ENCODE data around the gene SLC15A3.

GRCh38 chr11:60982184-60982583 lies 30.2 kb upstream of the SLC15A3 start:
- TF ChIP-seq, protein P1, sequence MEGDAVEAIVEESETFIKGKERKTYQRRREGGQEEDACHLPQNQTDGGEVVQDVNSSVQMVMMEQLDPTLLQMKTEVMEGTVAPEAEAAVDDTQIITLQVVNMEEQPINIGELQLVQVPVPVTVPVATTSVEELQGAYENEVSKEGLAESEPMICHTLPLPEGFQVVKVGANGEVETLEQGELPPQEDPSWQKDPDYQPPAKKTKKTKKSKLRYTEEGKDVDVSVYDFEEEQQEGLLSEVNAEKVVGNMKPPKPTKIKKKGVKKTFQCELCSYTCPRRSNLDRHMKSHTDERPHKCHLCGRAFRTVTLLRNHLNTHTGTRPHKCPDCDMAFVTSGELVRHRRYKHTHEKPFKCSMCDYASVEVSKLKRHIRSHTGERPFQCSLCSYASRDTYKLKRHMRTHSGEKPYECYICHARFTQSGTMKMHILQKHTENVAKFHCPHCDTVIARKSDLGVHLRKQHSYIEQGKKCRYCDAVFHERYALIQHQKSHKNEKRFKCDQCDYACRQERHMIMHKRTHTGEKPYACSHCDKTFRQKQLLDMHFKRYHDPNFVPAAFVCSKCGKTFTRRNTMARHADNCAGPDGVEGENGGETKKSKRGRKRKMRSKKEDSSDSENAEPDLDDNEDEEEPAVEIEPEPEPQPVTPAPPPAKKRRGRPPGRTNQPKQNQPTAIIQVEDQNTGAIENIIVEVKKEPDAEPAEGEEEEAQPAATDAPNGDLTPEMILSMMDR (IDR thresholded peaks at IDR 0.05) = no peak
- no peak for TF ChIP-seq POLR2AphosphoS5 (IDR thresholded peaks at IDR 0.05; ENCODE audit: low read depth, low read length)
- no peak for TF ChIP-seq CHD2 (IDR thresholded peaks at IDR 0.05; ENCODE audit: low read length, partially characterized antibody)
- no peak for TF ChIP-seq JUND (IDR thresholded peaks at IDR 0.05)
- TF ChIP-seq REST (IDR thresholded peaks at IDR 0.05; ENCODE audit: low read depth, low read length) = no peak
- TF ChIP-seq RAD21 (IDR thresholded peaks at IDR 0.05; ENCODE audit: low read length) = no peak
- TF ChIP-seq, protein P2, sequence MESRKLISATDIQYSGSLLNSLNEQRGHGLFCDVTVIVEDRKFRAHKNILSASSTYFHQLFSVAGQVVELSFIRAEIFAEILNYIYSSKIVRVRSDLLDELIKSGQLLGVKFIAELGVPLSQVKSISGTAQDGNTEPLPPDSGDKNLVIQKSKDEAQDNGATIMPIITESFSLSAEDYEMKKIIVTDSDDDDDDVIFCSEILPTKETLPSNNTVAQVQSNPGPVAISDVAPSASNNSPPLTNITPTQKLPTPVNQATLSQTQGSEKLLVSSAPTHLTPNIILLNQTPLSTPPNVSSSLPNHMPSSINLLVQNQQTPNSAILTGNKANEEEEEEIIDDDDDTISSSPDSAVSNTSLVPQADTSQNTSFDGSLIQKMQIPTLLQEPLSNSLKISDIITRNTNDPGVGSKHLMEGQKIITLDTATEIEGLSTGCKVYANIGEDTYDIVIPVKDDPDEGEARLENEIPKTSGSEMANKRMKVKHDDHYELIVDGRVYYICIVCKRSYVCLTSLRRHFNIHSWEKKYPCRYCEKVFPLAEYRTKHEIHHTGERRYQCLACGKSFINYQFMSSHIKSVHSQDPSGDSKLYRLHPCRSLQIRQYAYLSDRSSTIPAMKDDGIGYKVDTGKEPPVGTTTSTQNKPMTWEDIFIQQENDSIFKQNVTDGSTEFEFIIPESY (IDR thresholded peaks at IDR 0.05; ENCODE audit: borderline replicate concordance, low read depth) = no peak
- no peak for TF ChIP-seq TCF12 (IDR thresholded peaks at IDR 0.05)
- TF ChIP-seq, protein P3, sequence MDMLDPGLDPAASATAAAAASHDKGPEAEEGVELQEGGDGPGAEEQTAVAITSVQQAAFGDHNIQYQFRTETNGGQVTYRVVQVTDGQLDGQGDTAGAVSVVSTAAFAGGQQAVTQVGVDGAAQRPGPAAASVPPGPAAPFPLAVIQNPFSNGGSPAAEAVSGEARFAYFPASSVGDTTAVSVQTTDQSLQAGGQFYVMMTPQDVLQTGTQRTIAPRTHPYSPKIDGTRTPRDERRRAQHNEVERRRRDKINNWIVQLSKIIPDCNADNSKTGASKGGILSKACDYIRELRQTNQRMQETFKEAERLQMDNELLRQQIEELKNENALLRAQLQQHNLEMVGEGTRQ (IDR thresholded peaks at IDR 0.05; ENCODE audit: borderline replicate concordance, low read depth, low read length) = no peak
- no peak for TF ChIP-seq RFX5 (IDR thresholded peaks at IDR 0.05; ENCODE audit: low read length)
- TF ChIP-seq EP300 (IDR thresholded peaks at IDR 0.05; ENCODE audit: borderline replicate concordance in 1 of 2, low read depth in 1 of 2, low read length in 1 of 2) = no peak
- no peak for TF ChIP-seq MEF2A (IDR thresholded peaks at IDR 0.05; ENCODE audit: borderline replicate concordance, low read depth)
- no peak for TF ChIP-seq NRF1 (IDR thresholded peaks at IDR 0.05; ENCODE audit: low read depth, low read length)
- no peak for TF ChIP-seq RCOR1 (IDR thresholded peaks at IDR 0.05; ENCODE audit: low read length)

Data from SK-N-SH (cell line).